Gastroesophageal sphincter (tissue), 3 donors: ENCODE data around the gene MISP3.

Experiments
- POLR2AphosphoS5 ChIP-seq: sonication (generic); formaldehyde crosslinking; IDR thresholded peaks from one replicate; pipeline ENCODE4 v1.6.1; 2017; ENCODE audit warnings: antibody characterized with exemption
- TF ChIP-seq, protein P1 (sequence below), 4 experiments: fragments of 200-600 bp in 2 of 4; fragments of 450-650 bp in 2 of 4; sonication (generic) in 1 of 4; IDR thresholded peaks; one replicate each; pipeline ENCODE4 v1.5.1; 2017 to 2019; ENCODE audit warnings: antibody characterized with exemption in 4 of 4, mild to moderate bottlenecking in 2 of 4, moderate library complexity in 2 of 4

DNA sequence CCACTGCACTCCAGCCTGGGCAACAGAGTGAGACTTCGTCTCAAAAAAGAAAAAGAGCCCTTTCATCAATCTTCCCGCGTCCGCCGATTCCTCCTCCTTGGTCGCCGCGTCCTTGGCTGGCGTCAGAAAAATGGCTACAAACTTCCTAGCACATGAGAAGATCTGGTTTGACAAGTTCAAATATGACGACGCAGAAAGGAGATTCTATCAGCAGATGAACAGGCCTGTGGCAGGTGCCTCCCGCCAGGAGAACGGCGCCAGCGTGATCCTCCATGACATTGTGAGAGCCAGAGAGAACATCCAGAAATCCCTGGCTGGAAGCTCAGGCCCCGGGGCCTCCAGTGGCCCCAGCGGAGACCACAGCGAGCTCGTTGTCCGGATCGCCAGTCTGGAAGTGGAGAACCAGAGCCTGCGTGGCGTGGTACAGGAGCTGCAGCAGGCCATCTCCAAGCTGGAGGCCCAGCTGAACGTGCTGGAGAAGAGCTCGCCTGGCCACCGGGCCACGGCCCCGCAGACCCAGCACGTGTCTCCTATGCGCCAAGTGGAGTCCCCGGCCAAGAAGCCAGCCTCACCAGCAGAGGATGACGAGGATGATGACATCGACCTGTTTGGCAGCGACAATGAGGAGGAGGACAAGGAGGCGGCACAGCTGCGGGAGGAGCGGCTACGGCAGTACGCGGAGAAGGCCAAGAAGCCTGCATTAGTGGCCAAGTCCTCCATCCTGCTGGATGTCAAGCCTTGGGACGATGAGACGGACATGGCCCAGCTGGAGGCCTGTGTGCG, 2.1 kb upstream of the MISP3 start:
- TF ChIP-seq, protein P1, sequence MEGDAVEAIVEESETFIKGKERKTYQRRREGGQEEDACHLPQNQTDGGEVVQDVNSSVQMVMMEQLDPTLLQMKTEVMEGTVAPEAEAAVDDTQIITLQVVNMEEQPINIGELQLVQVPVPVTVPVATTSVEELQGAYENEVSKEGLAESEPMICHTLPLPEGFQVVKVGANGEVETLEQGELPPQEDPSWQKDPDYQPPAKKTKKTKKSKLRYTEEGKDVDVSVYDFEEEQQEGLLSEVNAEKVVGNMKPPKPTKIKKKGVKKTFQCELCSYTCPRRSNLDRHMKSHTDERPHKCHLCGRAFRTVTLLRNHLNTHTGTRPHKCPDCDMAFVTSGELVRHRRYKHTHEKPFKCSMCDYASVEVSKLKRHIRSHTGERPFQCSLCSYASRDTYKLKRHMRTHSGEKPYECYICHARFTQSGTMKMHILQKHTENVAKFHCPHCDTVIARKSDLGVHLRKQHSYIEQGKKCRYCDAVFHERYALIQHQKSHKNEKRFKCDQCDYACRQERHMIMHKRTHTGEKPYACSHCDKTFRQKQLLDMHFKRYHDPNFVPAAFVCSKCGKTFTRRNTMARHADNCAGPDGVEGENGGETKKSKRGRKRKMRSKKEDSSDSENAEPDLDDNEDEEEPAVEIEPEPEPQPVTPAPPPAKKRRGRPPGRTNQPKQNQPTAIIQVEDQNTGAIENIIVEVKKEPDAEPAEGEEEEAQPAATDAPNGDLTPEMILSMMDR (IDR thresholded peaks at IDR 0.05), result no peak
- no peak for TF ChIP-seq POLR2AphosphoS5
